ENCODE results near the gene EXOC6B.

EXOC6B gene

GRCh38 chr2:72738096-72738495 is 87.7 kb downstream of the EXOC6B start:
- DNase-seq (ENCODE audit: low spot score) = no peak

GRCh38 chr2:72734432-72734831 is 91.4 kb downstream of the EXOC6B start:
- DNase-seq (ENCODE audit: low spot score) = no peak

GRCh38 chr2:72731116-72731515 is 94.7 kb downstream of the EXOC6B start:
- no peak for DNase-seq (ENCODE audit: low spot score)

DNA sequence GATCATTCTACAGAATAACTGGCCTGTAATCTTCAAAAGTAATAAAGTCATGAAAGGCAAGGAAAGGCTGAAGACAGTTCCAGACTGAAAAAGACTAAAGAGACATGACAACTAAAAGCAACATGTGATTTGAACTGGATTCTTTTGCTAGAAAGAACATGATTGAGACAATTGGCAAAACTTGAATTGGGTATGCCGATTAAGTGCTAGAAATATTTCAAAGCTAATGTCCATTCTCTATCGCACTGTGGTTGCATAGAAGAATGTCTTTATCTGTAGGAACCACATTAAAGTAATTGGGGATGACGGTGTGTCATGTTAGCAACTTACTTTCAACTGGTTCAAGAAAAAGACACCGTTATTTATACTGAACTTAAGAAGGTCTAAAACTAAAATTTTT is 98.5 kb downstream of the EXOC6B start:
- no peak for DNase-seq (ENCODE audit: low spot score)

DNA sequence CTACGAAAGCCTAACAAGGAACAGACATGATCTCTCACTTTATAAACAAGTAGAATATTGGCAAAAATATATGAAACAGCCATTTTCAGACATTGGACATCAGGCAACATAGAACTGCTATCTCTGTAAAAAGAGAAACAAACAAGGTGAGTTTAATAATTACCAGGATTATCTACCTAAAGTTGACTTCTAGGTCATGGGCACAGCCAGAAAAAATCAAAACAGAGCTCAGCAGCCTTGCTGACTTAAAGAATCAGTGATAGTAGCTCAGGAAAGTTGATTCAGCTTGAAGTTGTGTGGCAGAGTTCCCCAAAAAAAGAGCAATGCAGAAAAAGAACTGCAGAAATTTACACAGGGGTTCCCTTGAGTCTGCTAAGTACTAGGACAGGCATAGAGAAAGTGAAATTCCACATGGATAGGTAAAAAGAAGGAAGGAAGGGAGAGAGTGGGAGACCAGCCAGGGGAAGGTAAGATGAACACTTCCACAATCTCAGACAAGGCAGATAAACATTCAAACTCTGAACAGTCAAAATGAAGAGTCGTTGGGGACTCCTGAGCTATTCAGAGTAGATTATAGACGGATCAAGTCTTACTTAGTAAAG is 102.0 kb downstream of the EXOC6B start:
- DNase-seq (ENCODE audit: low spot score) = no peak

- no peak for DNase-seq (ENCODE audit: low spot score)
Observed at GRCh38 chr2:72722492-72723070, 103.3 kb downstream of the EXOC6B start.

GRCh38 chr2:72719416-72719815 is 106.4 kb downstream of the EXOC6B start:
- DNase-seq (ENCODE audit: low spot score) = no peak

- DNase-seq (ENCODE audit: low spot score) = no peak
Observed at GRCh38 chr2:72718876-72719275, 107.0 kb downstream of the EXOC6B start.

DNA sequence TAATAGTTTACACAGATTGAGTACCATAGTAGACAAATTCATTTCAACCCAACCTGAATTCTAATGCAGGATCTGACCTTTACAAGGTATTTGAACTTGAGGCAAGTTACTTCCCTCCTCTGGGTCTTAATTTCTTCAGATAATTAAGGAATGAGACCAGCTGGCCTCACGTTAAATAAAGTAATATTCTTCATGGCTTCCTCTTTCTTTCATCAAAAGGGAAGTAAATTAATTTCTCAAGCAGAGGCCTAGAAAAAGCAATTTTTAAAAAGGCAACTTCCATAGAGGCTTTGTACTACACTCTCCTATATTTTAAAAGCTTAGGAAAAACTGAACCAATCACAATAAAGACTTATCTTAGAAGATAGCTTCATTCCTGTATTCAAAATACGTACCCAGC is 109.2 kb downstream of the EXOC6B start:
- DNase-seq (ENCODE audit: low spot score) = no peak

DNA sequence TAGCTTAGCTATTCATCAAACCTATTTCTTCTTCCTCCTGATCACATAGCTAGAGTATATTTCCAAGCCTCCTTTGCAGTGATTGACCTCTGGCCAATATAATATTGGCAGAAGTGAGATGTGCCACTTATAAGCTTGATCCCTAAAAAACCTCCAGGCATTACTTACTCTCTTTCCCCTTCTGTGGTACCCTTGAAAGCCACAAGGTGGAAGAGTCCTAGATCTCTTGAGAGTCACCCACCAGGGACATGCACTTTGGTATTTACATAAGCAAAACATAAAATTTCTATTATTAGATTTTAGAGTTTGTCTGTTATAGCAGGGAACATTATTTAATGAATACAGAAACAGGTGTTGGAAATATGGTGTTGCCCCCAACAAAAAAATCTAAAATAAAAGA is 112.0 kb downstream of the EXOC6B start:
- no peak for DNase-seq (ENCODE audit: low spot score)

GRCh38 chr2:72712977-72713376 is 112.9 kb downstream of the EXOC6B start:
- no peak for DNase-seq (ENCODE audit: low spot score)

DNA sequence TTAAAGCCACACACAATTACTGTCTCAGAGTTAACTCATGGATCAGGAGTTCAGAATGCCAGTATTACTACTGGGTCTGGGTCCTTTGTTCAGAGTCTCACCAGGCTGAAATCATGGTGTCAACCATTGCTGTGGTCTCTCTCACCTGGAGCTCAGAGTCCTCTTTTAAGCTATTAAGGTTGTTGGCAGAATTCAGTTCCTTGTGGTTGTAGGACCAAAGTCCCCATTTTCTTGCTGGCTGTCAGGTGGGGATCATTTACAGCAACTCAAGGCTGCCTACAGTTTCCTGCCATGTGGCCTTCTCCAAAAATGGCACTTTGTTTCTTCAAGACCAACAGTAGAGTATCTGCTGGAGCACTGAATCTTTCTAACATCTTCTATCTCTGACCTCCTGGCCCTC is 113.5 kb downstream of the EXOC6B start:
- no peak for DNase-seq (ENCODE audit: low spot score)

DNA sequence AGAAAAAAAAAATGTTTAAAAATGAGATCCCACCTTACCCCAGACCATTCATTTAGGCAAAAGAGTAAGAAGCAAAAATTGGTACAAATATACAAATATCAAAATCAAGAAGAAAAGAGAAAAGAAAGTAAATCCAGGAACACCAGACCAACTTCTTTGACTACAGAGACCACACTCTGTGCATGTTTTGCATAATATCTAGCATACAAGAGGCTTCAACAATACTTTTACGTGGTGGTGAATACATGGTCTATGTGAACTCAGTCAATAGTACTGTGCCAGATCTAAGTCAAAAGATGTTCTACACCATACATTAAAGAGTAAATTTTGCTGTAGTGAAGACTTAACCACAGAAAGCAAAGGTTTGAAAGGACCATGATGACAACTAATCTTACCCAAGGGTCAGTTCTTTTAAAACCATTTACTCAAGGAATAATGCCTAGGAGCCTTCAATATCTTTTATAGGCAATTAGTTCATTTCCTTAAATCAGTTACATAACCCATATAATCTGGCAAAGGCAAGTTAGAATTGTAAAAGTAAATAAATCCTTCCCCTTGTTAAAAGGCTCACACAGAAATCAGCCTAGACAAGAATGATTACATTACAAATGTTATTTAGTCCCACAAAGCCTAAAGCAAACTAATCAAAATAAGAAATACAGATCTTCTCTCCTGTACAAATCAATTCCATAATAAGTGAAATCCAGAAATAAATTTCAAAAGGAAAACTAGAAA is 115.2 kb downstream of the EXOC6B start:
- no peak for DNase-seq (ENCODE audit: low spot score)

DNA sequence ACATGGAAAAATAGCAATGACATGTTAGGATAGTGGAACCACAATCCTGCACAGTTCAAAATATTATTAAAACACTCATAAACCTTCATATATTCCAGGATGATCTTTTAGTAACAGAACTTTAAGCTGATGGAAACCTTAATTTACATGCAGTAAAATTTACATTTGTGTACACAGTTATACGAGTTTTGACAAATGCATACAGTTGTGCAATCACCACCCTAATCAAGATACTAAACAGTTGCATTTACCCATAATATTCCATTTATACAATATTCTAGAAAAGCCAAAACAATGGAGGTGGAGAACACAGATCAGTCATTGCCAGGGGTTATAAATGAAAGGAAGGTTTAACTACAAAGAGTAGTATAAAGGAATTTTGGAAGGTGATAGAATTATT is 117.6 kb downstream of the EXOC6B start:
- DNase-seq (ENCODE audit: low spot score) = no peak

- no peak for DNase-seq (ENCODE audit: low spot score)
Observed at GRCh38 chr2:72698300-72698699, 127.5 kb downstream of the EXOC6B start.

DNA sequence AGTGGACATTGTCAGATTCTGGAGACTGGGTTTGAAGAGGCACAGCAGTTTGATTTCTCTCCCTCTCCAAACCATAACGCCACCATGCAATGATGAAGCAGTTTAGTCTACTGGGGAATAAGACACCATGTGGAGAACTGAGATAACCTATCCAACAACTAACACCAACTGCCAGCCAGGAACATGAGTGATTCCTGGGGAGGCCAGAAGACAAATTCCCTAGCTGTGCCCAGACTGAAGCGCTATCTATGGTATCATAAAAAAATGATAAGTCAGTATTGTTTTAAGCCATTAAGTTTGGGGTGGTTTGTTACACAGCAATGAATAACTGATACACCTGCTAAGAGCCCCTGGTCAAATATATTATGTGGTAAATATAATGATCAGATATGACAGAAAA is 129.3 kb downstream of the EXOC6B start:
- no peak for DNase-seq (ENCODE audit: low spot score)

DNA sequence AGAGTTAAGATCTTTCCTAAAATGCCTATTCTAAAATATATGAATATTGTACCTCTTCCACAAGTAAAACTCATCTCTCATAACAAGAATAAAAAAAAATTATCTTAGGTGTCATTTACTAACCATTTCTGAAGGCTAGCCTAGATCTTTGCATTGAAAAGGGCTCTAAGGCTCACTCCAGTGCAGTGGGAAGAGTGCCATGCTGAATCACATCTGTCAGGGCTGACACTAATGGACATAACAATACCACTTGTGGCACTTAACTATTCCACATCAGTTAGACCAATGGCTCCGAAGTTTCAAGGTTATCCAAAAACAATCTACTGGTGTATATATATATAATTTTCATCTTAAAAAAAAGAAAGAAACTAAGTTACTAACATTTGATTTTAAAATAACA is 130.2 kb downstream of the EXOC6B start:
- no peak for DNase-seq (ENCODE audit: low spot score)

DNA sequence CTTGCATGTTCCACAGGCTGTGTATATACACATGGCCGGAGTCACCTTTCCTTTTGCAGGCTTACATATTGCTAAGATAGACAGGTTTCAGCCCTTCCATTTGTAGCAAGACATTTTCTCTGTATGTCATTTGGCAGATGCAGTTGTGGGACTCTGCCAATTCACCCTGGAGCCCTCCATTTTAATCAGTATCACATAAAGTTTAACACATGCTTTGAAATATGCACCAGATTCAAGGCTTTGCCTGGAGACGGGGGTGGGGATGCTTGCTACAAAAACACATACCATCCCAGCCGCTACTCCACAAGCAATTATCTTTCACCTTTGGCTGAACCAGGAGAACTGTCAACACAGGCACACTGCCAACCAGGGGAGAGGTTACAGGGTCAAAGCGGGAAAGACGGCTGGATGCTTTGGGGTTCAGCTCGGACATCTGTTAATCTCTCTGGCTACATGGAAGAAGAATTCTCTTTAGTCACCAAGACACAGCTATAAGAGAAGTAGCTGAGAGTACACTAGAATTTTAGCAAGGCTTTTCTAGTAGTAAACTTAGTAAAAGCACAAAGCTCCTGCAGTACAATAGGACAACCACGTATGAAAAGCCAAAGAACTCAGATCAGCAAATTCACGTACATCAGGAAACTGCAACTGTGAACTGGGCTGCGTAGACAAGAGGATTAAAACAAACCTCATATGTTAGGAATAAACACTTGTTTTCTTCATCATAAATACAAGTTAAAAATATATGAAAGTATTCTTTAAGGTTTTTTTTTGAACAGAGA is 130.9 kb downstream of the EXOC6B start:
- DNase-seq (ENCODE audit: low spot score) = no peak

DNA sequence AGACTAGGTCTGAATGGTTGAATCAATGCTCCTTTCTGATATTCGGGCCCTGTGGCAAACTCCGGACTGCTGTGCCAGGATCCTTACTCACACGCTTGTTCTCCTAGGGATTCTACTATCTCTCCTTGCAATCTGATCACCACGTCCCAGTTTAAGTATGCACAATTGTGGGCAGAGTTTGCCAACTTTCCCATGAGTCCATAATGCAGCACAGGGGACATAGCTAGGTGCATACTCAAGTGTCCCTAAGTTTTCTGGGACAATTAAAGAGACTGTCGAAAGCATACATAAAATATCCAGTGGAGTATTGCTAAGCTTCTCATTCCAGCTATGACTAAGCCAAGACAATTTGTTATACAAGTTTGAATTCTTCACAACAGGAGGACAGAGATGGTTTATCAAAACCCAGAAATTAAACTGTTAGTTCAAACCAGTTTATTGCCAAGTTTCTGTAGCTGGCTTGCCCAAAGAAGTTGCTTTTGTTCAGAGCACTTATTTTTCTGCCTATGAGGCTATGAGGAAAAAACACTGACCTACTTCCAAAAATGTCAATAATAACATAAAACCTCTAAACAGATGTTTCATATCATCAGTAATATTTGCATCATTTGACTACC is 136.1 kb downstream of the EXOC6B start:
- DNase-seq (ENCODE audit: low spot score) = no peak

DNA sequence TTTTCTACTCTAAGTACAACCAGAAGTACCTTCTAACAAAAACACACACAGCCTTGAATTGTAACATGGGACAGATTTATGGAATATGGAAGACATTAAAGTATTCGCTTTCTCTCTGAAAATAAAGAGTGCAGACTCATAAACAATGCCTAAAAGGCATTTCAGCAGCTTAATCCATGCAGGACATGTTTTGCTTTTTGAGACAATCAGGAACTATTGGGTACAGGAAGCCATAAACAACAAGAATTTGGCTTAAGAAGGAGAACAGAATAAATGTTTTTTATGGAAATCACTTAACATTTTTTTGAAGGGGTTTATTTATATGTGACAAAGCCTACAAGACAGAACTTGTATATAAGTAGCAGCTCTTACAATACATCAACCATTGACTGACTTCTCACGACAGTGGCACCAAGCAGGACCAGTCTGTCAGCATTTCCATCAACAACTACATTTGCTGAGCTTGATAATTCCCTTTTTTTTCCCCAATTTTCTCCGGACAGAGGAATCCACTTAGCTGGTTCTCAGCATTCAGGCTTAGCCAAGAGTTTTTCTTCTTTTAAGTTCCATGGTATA is 140.1 kb downstream of the EXOC6B start:
- DNase-seq (ENCODE audit: low spot score) = no peak

GRCh38 chr2:72682061-72682460 is 143.8 kb downstream of the EXOC6B start:
- no peak for DNase-seq (ENCODE audit: low spot score)
